Activated CD8-positive, alpha-beta memory T cell treated with anti-CD3 and anti-CD28 coated beads for 48 hours (primary cell): ENCODE results near the gene ATP1B2.
"Not testable (repeated sequence)": the region's sequence is repeated elsewhere in the genome, so short reads cannot be mapped to it uniquely, and the experiment has no call there.

Experiments used
- DNase-seq, 3 experiments: peaks; one replicate each; pipeline ENCODE4 v3.0.0-alpha.2; 2020; ENCODE audit warnings: low read depth in 2 of 3, low spot score in 2 of 3

ATP1B2 gene

GRCh38 chr17:7650509-7651096 is at the start of gene ATP1B2:
TSS of gene ATP1B2 (plus strand) at chr17:7650926. CDS start at chr17:7651519, 593 bp downstream.
- DNase-seq: peak; percentile 39 to 44 (median 42)

DNA sequence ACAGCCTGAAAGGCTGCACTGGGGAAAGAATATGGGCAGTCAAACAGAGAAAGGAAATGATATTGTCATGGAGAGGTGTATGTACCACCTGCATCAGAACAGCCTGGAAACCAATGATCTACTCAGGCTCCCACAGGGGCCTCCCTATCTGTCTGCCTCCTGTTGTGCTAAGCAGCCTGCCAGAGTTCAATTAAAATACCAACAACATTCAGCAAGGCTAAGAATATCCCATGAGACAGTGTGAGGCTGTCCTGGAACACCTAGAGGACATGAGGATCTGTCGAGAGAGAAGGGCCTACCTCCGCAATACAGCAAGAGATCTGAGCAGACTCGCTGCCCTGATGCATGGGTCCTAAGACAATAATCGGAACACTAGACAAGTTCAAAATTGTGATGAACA is 44.4 kb upstream of the ATP1B2 start:
- no peak for DNase-seq

DNA sequence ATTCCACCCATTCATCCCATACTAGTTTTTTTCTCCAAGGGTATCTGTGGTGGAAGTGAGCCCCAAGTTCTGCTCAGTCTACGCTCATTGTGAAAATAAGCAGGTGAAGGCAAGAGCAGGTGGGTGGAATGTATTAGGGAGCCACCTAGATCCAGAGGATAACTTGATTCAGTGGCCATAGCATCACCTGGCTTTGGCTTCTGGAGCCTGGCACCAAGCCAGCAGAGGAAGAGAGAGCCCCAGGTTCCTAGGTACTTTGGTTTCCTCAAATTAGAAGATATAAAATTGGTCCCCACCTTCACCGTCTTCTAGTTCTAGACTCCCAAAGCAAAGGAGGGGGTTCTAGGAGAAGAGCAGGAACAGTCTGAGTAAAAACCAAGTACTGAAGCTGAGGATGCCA is 40.1 kb upstream of the ATP1B2 start:
- DNase-seq: no peak

GRCh38 chr17:7611635-7612293 is 39.0 kb upstream of the ATP1B2 start:
- no peak for DNase-seq

- no peak for DNase-seq
These were observed 38.5 kb upstream of the ATP1B2 start for GRCh38 chr17:7612294-7612640.

GRCh38 chr17:7613769-7614424 is 36.8 kb upstream of the ATP1B2 start:
- no peak for DNase-seq

- DNase-seq: peak; percentile 94 to 100 (median 95)
These were observed 36.1 kb upstream of the ATP1B2 start, which contains the start of gene FXR2 for GRCh38 chr17:7614425-7615264. TSS of gene FXR2 (minus strand) at chr17:7614897. CDS start at chr17:7614532, 365 bp downstream.

- no peak for DNase-seq
These were observed 35.4 kb upstream of the ATP1B2 start for GRCh38 chr17:7615265-7615747.

- no peak for DNase-seq
These were observed 32.1 kb upstream of the ATP1B2 start for GRCh38 chr17:7618608-7619007.

DNA sequence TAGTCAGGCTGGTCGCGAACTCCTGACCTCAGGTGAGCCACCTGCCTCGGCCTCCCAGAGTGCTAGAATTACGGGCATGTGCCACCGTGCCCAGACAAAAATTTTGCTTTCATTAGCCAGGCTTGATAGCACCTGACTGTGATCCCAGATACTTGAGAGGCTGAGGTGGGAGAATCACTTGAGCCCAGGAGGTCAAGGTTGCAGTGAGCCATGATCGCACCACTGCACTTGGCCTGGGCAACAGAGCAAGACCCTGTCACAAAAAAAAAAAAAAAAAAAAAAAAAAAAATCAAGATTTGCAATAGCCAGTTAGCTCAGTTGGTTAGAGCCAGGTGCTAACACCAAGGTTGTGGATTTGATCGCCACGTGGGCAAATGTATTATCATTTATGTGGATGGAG is 29.9 kb upstream of the ATP1B2 start:
- DNase-seq: no peak

DNA sequence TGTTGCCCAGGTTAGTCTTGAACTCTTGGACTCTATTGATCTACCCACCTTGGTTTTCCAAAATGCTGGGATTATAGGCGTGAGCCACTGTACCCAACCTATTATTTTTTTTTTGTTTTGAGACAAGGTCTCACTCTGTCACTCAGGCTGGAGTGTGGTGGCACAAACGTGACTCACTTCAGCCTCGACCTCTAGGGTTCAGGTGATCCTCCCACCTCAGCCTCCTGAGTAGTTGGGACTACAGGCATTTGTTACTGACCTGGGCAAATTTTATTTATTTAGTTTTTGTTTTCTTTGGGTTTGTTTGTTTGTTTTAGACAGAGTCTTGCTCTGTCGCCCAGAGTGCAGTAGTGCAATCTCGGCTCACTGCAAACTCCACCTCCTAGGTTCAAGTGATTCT is 27.1 kb upstream of the ATP1B2 start:
- no peak for DNase-seq

DNA sequence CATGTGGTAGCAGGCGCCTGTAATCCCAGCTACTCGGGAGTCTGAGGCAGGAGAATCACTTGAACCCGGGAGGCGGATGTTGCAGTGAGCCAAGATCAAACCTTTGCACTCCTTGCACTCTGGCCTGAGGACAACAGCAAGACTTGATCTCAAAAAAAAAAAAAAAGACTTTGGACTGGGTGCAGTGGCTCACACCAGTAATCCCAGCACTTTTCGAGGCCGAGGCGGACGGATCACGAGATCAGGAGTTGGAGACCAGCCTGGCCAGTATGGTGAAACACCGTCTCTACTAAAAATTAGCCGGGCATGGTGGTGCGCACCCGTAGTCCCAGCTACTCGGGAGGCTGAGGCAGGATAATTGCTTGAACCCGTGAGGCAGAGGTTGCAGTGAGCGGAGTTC is 25.0 kb upstream of the ATP1B2 start:
- not testable (repeated sequence) for DNase-seq

GRCh38 chr17:7626307-7626706 is 24.4 kb upstream of the ATP1B2 start:
- DNase-seq: no peak

DNA sequence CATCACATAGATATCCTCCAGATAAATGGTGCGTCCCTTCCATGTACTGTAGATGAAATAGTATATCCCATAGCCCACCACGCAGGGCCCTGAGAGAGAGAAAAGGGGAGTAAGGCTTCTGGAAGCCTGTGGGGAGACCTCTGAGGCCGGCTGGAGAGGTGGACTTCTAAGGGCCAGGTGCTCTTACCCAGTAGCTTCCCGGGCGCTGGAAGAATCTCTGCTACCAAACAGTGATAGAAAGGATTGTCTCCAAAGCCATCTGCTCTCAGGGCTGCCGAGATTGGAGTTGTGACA is 23.8 kb upstream of the ATP1B2 start:
- DNase-seq: no peak

DNA sequence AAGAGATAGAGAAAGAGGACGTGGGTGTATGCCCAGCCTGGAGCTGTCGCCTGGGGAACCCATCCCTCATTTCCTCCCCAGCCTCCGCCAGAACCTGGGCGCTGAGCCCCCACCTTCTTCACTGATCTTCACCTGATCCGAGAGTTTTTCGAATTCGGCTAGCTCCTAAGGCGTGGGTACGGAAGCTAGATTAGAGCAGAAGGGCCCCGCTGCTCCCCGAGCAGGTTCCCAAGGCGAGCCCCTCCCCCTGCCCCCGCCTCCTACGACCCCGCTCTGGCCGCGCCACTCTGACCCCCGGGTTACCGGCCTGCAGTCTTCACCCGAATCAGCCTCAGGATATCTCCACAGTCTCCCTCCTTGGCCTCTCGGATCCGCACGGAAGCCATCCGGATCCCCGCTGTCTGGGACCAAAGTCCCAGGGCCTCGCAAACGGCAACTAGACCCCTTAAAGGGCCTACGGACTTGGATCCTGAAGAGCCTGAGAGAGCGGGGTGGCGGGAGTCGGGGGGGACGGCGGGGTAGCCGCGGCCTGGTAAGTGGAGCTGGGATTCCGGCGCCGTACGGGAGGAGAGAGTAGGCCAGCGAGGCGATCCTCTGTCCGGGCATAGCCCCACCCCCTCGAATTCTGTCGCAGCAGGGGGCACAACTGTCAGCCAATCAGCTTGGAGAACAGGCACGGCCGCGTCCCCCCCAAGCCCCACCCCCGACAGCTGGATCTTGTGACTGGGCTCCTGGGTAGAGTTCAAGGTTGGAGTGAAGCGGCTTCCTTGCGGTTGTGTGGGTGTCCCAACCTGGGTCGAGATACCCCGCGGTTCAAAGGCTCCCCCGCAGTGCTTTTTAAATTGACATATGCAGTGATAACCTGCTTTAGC is 23.2 kb upstream of the ATP1B2 start, which contains the start of gene SAT2:
SAT2 (minus strand) TSS at position 572 of the 872 bp plus-strand sequence; CDS start at position 386, 186 bp downstream.
- DNase-seq: peak; percentile 61 to 69 (median 63)

DNA sequence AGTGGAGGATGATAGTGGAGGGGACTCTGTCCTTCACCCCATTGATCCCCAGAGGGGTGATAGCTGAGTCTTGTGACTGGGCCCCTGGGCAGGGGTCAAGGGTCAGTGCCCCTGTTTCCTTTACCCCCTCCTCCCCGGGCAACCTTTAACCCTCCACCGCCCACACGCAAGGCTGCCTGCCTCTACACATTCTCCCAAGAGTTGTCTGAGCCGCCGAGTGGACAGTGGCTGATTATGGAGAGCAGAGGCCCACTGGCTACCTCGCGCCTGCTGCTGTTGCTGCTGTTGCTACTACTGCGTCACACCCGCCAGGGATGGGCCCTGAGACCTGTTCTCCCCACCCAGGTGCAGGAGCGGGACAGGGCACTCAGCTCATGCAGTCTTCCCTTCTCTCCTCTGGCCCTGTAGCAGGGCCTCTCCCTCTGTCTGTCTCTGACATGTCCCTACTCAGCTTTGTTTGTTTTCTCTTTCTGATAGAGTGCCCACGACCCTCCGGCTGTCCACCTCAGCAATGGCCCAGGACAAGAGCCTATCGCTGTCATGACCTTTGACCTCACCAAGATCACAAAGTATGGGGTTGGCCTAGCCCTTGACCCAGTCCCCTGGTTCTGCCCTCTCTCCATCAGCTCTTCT is 20.7 kb upstream of the ATP1B2 start, which contains the start of gene SHBG:
SHBG (plus strand) TSS at position 197 of the 633 bp plus-strand sequence; CDS start at position 235, 38 bp downstream.
- no peak for DNase-seq

- no peak for DNase-seq
These were observed 19.0 kb upstream of the ATP1B2 start for GRCh38 chr17:7631398-7632380.

GRCh38 chr17:7632492-7632894 is 18.2 kb upstream of the ATP1B2 start:
- DNase-seq: no peak

DNA sequence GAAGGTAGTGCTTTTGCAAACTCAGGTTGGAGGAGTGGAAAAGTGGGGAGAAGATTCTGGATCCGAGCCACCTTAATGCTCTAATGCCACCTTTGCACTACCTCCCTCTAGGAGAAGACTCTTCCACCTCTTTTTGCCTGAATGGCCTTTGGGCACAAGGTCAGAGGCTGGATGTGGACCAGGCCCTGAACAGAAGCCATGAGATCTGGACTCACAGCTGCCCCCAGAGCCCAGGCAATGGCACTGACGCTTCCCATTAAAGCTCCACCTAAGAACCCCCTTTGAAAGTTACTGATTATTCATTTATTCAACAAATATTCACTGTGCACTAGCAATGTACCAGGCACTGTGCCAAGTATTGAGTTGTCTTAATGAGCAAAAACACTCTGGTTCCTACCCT is 17.6 kb upstream of the ATP1B2 start:
- no peak for DNase-seq
